ENCODE results near the gene FAM234B. TPM values are rescaled to one million over a fixed set of nuclear protein-coding genes. Genes with fewer than 3 reads are reported as not detected.

Gene FAM234B
- total RNA-seq, 4 donors from 2014 or later: 24.0 to 32.3 (median 27.8) TPM

DNA sequence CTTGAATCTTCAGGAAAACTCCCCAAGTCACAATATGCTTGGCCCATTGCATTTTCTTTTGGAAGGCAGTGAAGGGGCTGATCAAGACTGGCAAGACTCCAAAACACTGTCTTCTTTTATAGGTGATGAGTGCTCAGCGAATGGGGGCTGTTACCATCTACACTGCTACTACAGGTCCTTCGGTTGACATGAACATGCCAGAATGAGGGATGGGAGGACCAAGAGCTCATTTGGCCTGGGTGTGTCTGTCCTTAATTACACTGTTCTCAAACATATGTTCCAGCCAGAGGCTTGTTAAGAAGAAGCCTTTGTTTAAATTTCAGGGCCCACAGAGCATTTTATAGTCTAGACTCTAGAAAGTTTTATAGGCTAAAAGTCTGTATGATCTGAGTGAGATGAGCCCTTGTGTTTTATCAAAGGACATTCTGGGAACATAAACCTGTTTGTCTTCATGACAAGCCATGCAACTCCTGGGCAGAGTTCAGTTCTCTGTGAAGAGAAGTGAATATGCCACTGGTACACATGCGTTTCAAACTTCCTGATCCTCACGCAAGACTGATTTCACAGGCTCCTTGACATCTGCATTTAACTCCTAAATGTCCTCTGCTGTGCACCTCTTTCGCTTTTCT, 4.7 kb upstream of the FAM234B start:
- WGBS: 48% methylated on average over 5 of the region's 5 CpGs
- DNase-seq (ENCODE audit: low spot score in 2 of 2): no peak
- Histone ChIP-seq H3K27me3 (no peaks in the 10 kb centered on the region), H3K36me3 (no peaks in the 10 kb centered on the region), H3K27ac (peak overlapping the region; percentile 36), H3K9me3 (no peaks in the 10 kb centered on the region), H3K4me3 (no peak overlapping the region), H3K4me1 (peaks cover 48% of the 10 kb centered on the region)
- TF ChIP-seq POLR2AphosphoS5 (IDR thresholded peaks at IDR 0.05): no peak
- TF ChIP-seq EP300 (IDR thresholded peaks at IDR 0.05): no peak
- TF ChIP-seq, protein P1, sequence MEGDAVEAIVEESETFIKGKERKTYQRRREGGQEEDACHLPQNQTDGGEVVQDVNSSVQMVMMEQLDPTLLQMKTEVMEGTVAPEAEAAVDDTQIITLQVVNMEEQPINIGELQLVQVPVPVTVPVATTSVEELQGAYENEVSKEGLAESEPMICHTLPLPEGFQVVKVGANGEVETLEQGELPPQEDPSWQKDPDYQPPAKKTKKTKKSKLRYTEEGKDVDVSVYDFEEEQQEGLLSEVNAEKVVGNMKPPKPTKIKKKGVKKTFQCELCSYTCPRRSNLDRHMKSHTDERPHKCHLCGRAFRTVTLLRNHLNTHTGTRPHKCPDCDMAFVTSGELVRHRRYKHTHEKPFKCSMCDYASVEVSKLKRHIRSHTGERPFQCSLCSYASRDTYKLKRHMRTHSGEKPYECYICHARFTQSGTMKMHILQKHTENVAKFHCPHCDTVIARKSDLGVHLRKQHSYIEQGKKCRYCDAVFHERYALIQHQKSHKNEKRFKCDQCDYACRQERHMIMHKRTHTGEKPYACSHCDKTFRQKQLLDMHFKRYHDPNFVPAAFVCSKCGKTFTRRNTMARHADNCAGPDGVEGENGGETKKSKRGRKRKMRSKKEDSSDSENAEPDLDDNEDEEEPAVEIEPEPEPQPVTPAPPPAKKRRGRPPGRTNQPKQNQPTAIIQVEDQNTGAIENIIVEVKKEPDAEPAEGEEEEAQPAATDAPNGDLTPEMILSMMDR (IDR thresholded peaks at IDR 0.05): no peak
- TF ChIP-seq POLR2A (IDR thresholded peaks at IDR 0.05): no peak

GRCh38 chr12:13041224-13041623, 3.0 kb upstream of the FAM234B start:
- Histone ChIP-seq H3K27ac (no peak overlapping the region), H3K27me3 (no peaks in the 10 kb centered on the region), H3K4me1 (peaks cover 63% of the 10 kb centered on the region), H3K4me3 (no peak overlapping the region), H3K9me3 (no peaks in the 10 kb centered on the region), H3K36me3 (no peaks in the 10 kb centered on the region)
- no peak for DNase-seq (ENCODE audit: low spot score in 2 of 2)
- WGBS: 63% methylated on average over 2 of the region's 2 CpGs
- TF ChIP-seq POLR2A (IDR thresholded peaks at IDR 0.05) (no peak), POLR2AphosphoS5 (IDR thresholded peaks at IDR 0.05) (no peak), EP300 (IDR thresholded peaks at IDR 0.05) (no peak)
- TF ChIP-seq, protein P1 (IDR thresholded peaks at IDR 0.05): no peak

DNA sequence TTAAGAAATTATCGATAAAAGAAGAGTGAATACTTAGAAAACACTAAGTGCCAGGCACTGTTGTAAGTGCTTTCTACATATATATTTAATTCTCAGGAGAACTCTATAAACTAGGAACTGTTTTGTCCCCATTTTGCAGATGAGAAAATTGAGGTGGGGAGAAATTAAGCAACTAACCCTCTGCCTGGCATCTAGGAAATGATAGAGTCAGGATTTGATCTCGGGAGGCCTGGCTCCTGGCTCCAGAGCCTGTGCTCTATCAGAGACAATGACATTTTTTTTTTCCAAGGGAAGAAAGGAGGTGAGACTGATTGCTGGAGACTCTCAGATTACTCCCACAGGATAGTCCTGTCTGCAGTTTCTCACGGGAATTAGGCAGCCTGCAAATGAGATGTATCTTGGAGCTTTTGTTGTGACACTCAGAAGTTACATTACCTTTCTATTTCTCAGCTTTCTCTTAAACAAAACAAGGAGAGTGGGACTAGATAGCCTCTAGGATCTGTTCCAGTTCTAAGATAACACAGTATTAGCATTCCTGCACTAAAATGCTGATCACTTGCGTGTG, 1.4 kb upstream of the FAM234B start:
- Histone ChIP-seq H3K4me1 (peaks cover 62% of the 10 kb centered on the region), H3K27me3 (no peaks in the 10 kb centered on the region), H3K9me3 (no peaks in the 10 kb centered on the region), H3K4me3 (no peak overlapping the region), H3K36me3 (no peaks in the 10 kb centered on the region), H3K27ac (no peak overlapping the region)
- TF ChIP-seq, protein P1 (IDR thresholded peaks at IDR 0.05): no peak
- TF ChIP-seq POLR2AphosphoS5 (IDR thresholded peaks at IDR 0.05) (no peak), EP300 (IDR thresholded peaks at IDR 0.05) (no peak), POLR2A (IDR thresholded peaks at IDR 0.05) (no peak)
- 65% methylated on average over 4 of the region's 4 CpGs for WGBS
- DNase-seq (ENCODE audit: low spot score in 2 of 2): no peak

DNA sequence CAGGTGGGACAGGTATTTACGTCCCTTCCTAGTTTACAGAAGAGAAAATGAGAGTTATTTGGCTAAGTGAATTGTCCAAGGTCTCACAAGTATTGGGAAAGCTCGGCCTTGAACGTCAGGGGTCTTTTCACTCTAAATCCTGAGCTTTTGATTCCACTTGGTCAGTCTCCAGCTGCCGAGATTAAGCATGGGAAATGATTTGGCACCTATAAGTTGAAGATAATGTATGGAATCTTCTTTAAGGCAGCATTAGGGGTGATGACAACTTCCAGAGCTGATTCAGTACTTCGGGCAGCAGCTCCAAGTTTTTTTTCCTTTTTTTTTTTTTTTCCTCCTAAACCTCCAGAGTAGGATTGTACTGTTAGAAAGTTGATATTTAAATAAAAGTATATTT, 722 bp downstream of the FAM234B start:
- Histone ChIP-seq H3K27me3 (no peaks in the 10 kb centered on the region), H3K27ac (peak overlapping the region; percentile 79), H3K4me1 (peaks cover 46% of the 10 kb centered on the region), H3K4me3 (peak overlapping the region; percentile 99), H3K9me3 (no peaks in the 10 kb centered on the region), H3K36me3 (no peaks in the 10 kb centered on the region)
- TF ChIP-seq, protein P1 (IDR thresholded peaks at IDR 0.05): no peak
- TF ChIP-seq POLR2AphosphoS5 (IDR thresholded peaks at IDR 0.05): no peak
- 6% methylated on average over 5 of the region's 5 CpGs for WGBS
- no peak for DNase-seq (ENCODE audit: low spot score in 2 of 2)

GRCh38 chr12:13045816-13046215, 1.6 kb downstream of the FAM234B start:
- Histone ChIP-seq H3K27ac (no peak overlapping the region), H3K4me1 (peaks cover 46% of the 10 kb centered on the region), H3K4me3 (no peak overlapping the region), H3K9me3 (no peaks in the 10 kb centered on the region), H3K36me3 (no peaks in the 10 kb centered on the region), H3K27me3 (no peaks in the 10 kb centered on the region)
- TF ChIP-seq POLR2A (IDR thresholded peaks at IDR 0.05) (no peak), POLR2AphosphoS5 (IDR thresholded peaks at IDR 0.05) (no peak)
- no peak for DNase-seq (ENCODE audit: low spot score in 2 of 2)
- 50% methylated on average over 1 of the region's 8 CpGs for WGBS
